NOMO-1 treated with DMSO at 0.1 percent for 48 hours (cell line): Measurements from ENCODE around the gene STAT5A.

Source experiments
- DNase-seq: peaks from one replicate; lab custom pipeline; 2025; ENCODE audit not compliant: unreplicated experiment; lab: John Stamatoyannopoulos, UW

Gene STAT5A

GRCh38 chr17:42266918-42267766 is 21.2 kb upstream of the STAT5A start:
- DNase-seq: no peak

- DNase-seq: no peak
Measured at GRCh38 chr17:42268236-42268635, 20.1 kb upstream of the STAT5A start.

- DNase-seq: no peak
Measured at GRCh38 chr17:42270170-42270535, 18.1 kb upstream of the STAT5A start.

GRCh38 chr17:42270596-42270995 is 17.7 kb upstream of the STAT5A start:
- DNase-seq: no peak

GRCh38 chr17:42271006-42271778 is 17.1 kb upstream of the STAT5A start:
- no peak for DNase-seq

GRCh38 chr17:42271779-42272035 is 16.6 kb upstream of the STAT5A start:
- peak; percentile 2 for DNase-seq

GRCh38 chr17:42272162-42272907 is 16.0 kb upstream of the STAT5A start:
- DNase-seq: no peak

- DNase-seq: peak; percentile 21
Measured at GRCh38 chr17:42273474-42274252, 14.6 kb upstream of the STAT5A start.

- DNase-seq: no peak
Measured at GRCh38 chr17:42274253-42274542, 14.1 kb upstream of the STAT5A start.

GRCh38 chr17:42274812-42275526 is 13.3 kb upstream of the STAT5A start:
- DNase-seq: no peak

GRCh38 chr17:42275527-42276358 is 12.6 kb upstream of the STAT5A start:
- no peak for DNase-seq

- peak; percentile 48 for DNase-seq
Measured at GRCh38 chr17:42276359-42276608, 12.0 kb upstream of the STAT5A start, which contains the start of gene STAT5B. Gene STAT5B, minus strand, starts transcription at chr17:42276391. Its CDS starts 44,264 bp downstream, at chr17:42232127.

- DNase-seq: no peak
Measured at GRCh38 chr17:42276609-42277341, 11.5 kb upstream of the STAT5A start.

- peak; percentile 5 for DNase-seq
Measured at GRCh38 chr17:42277342-42277712, 11.0 kb upstream of the STAT5A start.

GRCh38 chr17:42279776-42280630 is 8.3 kb upstream of the STAT5A start:
- no peak for DNase-seq

GRCh38 chr17:42281571-42282096 is 6.7 kb upstream of the STAT5A start:
- DNase-seq: no peak

- DNase-seq: no peak
Measured at GRCh38 chr17:42282478-42283080, 5.7 kb upstream of the STAT5A start.
